ENCODE data around the gene JAZF1.

DNA sequence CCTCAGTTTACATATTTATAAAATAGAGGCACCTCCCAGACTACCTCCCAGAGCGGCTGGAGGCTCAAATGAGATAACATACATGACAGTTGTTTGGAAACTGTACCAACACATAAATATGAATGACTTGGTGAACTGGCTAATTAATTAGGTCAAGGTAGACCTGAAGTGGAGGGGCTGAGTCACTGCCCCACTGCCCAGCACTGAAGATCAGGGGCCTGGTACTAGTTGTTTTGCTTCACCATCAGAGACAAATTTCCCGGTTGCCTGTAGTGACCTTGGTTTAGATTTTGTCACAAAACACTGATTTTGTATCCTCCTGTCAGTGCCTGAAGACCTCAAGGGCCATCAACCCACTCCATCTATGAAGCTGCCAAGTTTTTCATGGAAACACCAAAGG lies 41.8 kb downstream of the JAZF1 start:
- TF ChIP-seq, protein P1, sequence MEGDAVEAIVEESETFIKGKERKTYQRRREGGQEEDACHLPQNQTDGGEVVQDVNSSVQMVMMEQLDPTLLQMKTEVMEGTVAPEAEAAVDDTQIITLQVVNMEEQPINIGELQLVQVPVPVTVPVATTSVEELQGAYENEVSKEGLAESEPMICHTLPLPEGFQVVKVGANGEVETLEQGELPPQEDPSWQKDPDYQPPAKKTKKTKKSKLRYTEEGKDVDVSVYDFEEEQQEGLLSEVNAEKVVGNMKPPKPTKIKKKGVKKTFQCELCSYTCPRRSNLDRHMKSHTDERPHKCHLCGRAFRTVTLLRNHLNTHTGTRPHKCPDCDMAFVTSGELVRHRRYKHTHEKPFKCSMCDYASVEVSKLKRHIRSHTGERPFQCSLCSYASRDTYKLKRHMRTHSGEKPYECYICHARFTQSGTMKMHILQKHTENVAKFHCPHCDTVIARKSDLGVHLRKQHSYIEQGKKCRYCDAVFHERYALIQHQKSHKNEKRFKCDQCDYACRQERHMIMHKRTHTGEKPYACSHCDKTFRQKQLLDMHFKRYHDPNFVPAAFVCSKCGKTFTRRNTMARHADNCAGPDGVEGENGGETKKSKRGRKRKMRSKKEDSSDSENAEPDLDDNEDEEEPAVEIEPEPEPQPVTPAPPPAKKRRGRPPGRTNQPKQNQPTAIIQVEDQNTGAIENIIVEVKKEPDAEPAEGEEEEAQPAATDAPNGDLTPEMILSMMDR (IDR thresholded peaks at IDR 0.05) = no peak
- TF ChIP-seq POLR2A (IDR thresholded peaks at IDR 0.05) (no peak), POLR2AphosphoS5 (IDR thresholded peaks at IDR 0.05) (no peak)

Data from breast epithelium (tissue), 3 donors.